Fibroblast of skin of abdomen (primary cell): ENCODE data around the gene PIAS1.

ENCODE experiments used
- DNase-seq: peaks from one replicate; pipeline ENCODE4 v3.0.0-alpha.2; 2013

The PIAS1 gene

GRCh38 chr15:68063606-68064005 is 9.5 kb downstream of the PIAS1 start:
- DNase-seq, result no peak

- no peak for DNase-seq
Observed at GRCh38 chr15:68073576-68074288, 19.6 kb downstream of the PIAS1 start.

DNA sequence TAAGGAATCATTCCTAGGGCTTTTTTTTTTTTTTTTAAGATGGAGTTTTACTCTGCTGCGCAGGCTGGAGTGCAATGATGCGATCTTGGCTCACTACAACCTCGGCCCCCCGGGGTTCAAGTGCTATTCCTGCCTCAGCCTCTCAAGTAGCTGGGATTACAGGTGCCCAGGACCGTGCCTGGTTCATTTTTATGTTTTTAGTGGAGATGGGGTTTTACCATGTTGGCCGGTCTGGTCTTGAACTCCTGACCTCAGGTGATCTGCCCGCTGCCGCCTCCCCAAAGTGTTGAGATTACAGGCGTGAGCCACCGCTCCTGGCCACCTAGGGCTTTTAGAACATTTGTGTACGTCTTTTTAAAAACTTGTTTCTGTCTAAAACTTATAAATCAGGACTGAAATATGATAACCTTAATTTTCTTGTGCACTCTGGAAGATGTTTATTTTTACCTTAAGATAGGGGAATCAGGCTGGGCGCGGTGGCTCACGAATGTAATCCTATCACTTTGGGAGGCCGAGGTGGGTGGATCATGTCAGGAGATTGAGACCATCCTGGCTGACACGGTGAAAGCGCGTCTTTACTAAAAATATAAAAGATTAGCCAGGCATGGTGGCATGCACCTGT is 21.8 kb downstream of the PIAS1 start:
- no peak for DNase-seq

DNA sequence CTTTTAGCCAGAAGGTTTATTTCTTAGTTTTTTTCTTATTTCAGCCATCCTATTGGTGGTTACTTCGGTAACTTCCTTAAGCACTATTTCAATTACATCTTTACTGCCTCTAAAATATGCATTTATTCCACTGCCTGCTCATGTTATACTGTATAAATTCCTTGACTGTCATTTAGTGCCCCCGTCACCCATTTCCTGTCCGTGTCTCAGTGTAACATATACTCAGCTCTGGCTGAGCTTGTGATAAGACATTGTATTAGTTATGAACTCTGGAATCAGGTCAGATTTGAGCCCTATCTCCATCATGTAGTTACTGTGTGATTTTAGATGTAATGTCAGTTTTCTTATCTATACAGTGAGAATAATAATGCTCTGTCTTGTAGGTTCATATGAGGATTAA is 24.2 kb downstream of the PIAS1 start:
- no peak for DNase-seq

GRCh38 chr15:68080334-68080733 is 26.2 kb downstream of the PIAS1 start:
- DNase-seq, result no peak

- no peak for DNase-seq
Observed at GRCh38 chr15:68080783-68081182, 26.7 kb downstream of the PIAS1 start.

GRCh38 chr15:68081869-68082505 is 27.9 kb downstream of the PIAS1 start:
- DNase-seq, result no peak

- no peak for DNase-seq
Observed at GRCh38 chr15:68082735-68083134, 28.6 kb downstream of the PIAS1 start.

DNA sequence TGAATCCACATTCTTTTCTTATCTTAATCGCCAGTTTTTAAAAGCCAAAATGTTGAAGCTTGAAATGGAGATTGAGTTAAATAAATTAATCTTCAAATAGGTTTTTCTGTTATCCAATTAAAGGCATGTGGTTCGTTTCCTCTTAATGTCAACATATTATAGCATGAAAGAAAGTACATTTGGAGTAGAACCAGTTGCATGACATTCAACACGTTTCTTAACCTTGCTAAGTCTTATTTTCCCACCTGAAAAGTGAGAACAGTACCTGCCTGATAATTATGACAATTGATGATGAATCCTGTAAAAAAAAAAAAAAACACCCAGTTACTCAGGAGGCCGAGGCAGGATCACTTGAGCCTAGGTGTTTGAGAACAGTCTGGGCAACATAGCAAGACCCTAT is 29.3 kb downstream of the PIAS1 start:
- DNase-seq, result no peak

DNA sequence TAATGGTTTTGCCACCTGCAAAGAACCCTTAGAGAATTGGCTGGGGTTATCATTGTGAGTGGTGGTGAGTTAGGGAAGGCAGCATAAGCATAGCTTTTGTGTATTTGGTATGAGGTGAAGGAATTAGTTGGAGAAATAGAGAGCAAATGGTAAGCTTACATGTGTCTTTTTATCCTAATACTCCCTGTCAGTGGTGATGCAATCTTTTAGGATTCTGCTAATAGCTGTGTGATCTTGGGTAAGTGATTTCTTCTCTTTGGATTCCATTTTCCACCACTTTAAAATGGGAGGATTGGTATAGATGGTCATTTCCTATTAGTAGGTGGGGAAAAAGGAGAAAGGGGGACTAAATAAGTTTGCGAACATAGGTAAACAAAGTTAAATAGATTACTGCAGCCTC is 30.9 kb downstream of the PIAS1 start:
- no peak for DNase-seq

- DNase-seq, result no peak
Observed at GRCh38 chr15:68091743-68092142, 37.6 kb downstream of the PIAS1 start.

DNA sequence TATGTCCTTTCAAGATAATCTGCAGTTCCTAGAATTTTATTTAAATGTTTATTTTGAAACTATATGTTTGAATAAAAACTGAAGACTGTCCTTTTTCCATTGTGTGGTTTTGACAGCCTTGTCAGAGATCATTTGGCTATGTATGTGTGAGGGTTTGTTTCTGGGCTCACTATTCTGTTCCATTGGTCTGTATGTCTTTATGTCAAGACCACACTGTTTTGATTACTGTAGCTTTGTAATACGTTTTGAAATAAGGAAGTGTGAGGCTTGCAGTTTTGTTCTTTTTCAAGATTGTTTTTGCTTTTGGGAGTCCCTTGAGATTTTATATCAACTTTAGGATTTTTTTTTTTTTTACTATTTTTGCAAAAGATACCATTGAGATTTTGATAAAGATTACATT is 42.0 kb downstream of the PIAS1 start:
- no peak for DNase-seq

DNA sequence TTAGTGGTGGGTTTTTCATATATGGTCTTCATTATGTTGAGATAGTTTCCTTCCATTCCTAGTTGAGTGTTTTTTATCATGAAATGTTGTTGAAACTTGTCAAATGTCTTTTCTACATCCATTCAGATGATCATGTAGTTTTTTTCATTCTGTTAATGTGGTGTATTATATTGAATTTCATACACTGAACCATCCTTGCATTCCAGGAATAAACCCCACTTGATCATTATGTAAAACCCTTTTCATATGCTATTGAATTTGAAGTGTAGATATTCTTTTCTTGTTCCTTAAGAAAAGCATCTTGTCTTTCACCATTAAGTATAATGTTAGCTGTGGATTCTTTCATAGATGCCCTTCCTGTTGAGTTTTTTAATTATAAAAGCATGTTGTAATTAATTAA is 42.9 kb downstream of the PIAS1 start:
- DNase-seq, result no peak

DNA sequence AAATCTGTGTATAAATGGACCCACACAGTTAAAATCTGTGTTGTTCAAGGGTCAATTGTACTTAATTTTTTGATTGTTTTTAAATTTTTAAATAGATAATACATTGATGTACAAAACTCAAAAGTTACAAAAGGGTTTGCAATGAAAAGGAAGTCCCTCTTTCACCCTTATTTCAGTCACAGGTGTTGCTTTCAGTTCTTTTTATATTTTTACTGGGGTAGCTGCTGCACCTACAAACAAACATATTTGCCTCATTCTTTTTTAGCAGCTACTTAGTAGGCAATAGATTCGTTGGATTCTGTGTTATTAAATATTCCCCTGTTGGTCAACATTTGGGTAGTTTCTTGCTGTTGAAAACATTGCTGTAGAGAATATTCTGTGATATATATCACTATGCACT is 44.4 kb downstream of the PIAS1 start:
- DNase-seq, result no peak

DNA sequence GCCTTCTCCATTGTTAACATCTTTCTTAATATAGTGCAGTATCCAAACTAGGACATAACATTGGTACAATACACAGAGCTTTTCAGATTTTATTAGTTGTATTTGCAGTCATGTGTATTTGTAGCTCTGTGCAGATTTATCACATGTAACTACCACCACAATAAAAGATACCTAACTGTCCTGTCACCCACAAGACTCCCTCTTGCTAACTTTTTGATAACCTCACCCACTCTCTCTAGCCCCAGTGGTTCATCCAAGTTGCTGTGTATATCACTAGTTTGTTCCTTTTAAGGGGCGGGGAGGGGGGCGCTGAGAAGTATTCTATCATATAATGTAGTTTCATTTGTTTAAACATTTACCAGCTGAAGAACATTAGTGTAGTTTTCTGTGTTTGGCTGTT is 46.1 kb downstream of the PIAS1 start:
- DNase-seq, result no peak

- no peak for DNase-seq
Observed at GRCh38 chr15:68103603-68104002, 49.5 kb downstream of the PIAS1 start.

GRCh38 chr15:68106656-68107055 is 52.5 kb downstream of the PIAS1 start:
- peak; percentile 71 for DNase-seq

DNA sequence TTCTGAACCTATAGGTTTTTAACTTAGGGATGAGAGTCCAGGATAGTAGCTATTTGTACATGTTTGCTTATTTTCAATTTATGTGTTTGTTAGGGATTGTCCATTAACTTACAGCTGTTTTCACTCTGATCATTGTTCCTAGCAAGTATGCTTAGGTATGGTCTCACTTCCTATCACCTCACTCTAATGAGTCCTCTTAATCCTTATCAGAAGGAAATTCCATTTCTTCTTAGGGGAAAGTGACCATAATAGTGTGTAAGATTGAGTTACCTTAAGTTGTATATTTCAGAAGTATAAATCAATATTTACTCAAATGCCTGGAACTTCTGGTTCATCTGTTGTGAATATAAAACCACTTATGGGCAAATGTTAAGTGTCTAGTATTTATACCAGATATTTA is 53.0 kb downstream of the PIAS1 start:
- no peak for DNase-seq

- DNase-seq, result no peak
Observed at GRCh38 chr15:68112706-68113105, 58.6 kb downstream of the PIAS1 start.

GRCh38 chr15:68113273-68113672 is 59.2 kb downstream of the PIAS1 start:
- DNase-seq, result no peak

- no peak for DNase-seq
Observed at GRCh38 chr15:68113751-68114150, 59.6 kb downstream of the PIAS1 start.

GRCh38 chr15:68114356-68114755 is 60.2 kb downstream of the PIAS1 start:
- DNase-seq, result peak; percentile 30

GRCh38 chr15:68114840-68115239 is 60.7 kb downstream of the PIAS1 start:
- no peak for DNase-seq

DNA sequence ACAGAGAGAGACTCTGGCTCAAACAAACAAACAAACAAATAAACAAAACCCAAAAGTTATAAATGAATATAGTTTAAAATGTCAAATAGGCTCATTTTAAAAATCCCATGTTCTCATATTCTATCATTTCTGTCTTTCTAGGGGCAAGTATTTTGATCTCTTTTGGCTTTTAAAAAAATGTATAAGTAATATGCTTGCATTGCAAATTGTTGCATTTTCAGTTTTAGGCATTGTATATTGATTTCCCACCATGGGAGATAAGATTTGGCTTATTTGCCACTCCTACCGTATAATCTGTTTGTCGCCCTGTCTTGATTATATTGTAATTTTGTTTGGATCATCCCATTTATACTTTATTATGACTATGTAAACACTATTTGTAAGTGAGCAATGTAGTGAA is 70.6 kb downstream of the PIAS1 start:
- no peak for DNase-seq
